A673 (cell line): ENCODE data around the gene ZC3H12A.

Experiments used
- EZH2 ChIP-seq: fragments of 200-600 bp; sonication (generic); IDR thresholded peaks from 2 replicates; pipeline ENCODE4 v1.6.1; 2017; ENCODE audit warnings: borderline replicate concordance, low read depth, mild to moderate bottlenecking, mixed read lengths, antibody characterized with exemption, low read length; ENCODE audit not compliant: poor library complexity, severe bottlenecking
- TF ChIP-seq, protein P1 (sequence below): fragments of 300-800, 200-600 bp; sonication (generic); conservative IDR thresholded peaks from 2 replicates; pipeline ENCODE4 v1.5.1; 2017; ENCODE audit warnings: low read depth, mild to moderate bottlenecking, antibody characterized with exemption, low read length, moderate library complexity, mixed read lengths

DNA sequence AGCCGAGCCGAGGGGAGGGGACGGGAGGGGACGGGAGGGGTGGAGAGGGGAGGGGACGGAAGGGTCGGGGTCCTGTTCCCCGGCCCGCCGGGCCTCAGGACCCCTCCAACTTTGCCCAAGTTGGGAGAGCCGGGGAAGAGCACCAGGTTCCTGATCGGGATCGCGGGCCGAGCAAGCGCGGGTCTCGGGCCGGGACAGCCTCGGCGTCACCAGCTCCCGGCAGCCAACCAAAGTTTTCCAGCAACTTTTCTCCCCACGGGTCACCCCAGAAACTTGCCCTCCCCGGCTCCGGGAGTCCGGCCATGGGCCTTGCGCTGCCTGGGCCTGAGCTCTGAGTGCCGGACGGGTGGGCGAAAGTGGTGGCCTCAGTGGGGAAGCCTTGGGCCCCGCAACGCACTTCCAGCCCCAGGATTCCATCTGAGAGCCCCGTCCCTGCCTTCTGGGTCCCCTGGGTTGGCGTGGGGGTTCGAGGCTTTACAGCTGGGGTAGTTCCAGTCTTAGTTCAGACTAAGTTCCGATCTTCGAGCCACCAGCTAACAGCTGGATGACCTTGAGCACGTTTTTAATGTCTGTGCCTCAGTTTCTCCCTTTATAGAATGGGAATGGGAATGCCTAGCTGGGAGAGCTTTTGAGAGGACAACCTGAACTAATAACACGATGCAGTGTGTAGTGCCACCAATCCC, 458 bp downstream of the ZC3H12A start:
- TF ChIP-seq, protein P1, sequence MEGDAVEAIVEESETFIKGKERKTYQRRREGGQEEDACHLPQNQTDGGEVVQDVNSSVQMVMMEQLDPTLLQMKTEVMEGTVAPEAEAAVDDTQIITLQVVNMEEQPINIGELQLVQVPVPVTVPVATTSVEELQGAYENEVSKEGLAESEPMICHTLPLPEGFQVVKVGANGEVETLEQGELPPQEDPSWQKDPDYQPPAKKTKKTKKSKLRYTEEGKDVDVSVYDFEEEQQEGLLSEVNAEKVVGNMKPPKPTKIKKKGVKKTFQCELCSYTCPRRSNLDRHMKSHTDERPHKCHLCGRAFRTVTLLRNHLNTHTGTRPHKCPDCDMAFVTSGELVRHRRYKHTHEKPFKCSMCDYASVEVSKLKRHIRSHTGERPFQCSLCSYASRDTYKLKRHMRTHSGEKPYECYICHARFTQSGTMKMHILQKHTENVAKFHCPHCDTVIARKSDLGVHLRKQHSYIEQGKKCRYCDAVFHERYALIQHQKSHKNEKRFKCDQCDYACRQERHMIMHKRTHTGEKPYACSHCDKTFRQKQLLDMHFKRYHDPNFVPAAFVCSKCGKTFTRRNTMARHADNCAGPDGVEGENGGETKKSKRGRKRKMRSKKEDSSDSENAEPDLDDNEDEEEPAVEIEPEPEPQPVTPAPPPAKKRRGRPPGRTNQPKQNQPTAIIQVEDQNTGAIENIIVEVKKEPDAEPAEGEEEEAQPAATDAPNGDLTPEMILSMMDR: no peak
- TF ChIP-seq EZH2: no peak
